Psoas muscle (tissue), 8 donors: Measurements from ENCODE around the gene IGFBPL1. TPM values are rescaled to one million over a fixed set of nuclear protein-coding genes. Genes with fewer than 3 reads are reported as not detected.

Experiments
- ATAC-seq, 4 donors: fragments of 200-7000 bp; cut with Tn5 transposase; one replicate each; pipeline ENCODE4 v1.9.1; 2020; ENCODE audit warnings: moderate library complexity in 3 of 4, mild to moderate bottlenecking in 2 of 4
- DNase-seq, 2 donors: peaks; one replicate each; pipeline ENCODE4 v3.0.0-alpha.2; 2020
- H3K27ac ChIP-seq: fragments of 200-600 bp; one replicate; pipeline ENCODE4 v1.8.0; 2022
- H3K27me3 ChIP-seq, 3 donors: fragments of 200-600 bp in 1 of 3; one replicate each; pipeline versions ENCODE4 v1.6.1 to v1.8.0; 2013 to 2022; ENCODE audit warnings: low read length in 2 of 3, mild to moderate bottlenecking in 2 of 3, moderate library complexity in 1 of 3; ENCODE audit not compliant: insufficient read depth in 3 of 3
- H3K36me3 ChIP-seq, 2 donors: fragments of 200-600 bp in 1 of 2; one replicate each; pipeline versions ENCODE4 v1.6.1 to v1.8.0; 2013 to 2022; ENCODE audit warnings: low read depth in 1 of 2, mild to moderate bottlenecking in 1 of 2, moderate library complexity in 1 of 2; ENCODE audit not compliant: insufficient read depth in 1 of 2
- H3K4me1 ChIP-seq: fragments of 200-600 bp; one replicate; pipeline ENCODE4 v1.8.0; 2022
- H3K4me3 ChIP-seq: fragments of 200-600 bp; one replicate; pipeline ENCODE4 v1.8.0; 2022; ENCODE audit warnings: mild to moderate bottlenecking
- H3K9me3 ChIP-seq: fragments of 200-600 bp; one replicate; pipeline ENCODE4 v1.8.0; 2022
- CTCF ChIP-seq: fragments of 200-600 bp; IDR thresholded peaks from one replicate; pipeline ENCODE4 v1.8.0; 2022; ENCODE audit warnings: antibody characterized with exemption
- WGBS, 3 donors: extraction: QIAGEN DNeasy Blood & Tissue Kit; methylation state at CpG; one replicate each; pipeline versions ENCODE4 v1.1.6 to v1.1.7; 2013; 5-methylcytosine and 5-hydroxymethylcytosine counted together
- intact Hi-C, 2 donors: fragments of 100-400 bp; cut with DNase I; formaldehyde crosslinking; loops; one replicate each; pipeline versions ENCODE4 v1.11.0 to v1.14.2; 2022
- polyA plus RNA-seq, 3 donors: library from polyadenylated mRNA; stranded (reverse); fragments of 200-250 nt; gene quantifications; one replicate each; pipeline ENCODE4 v1.2.3, GENCODE V29; 2013
- total RNA-seq, 4 donors: library from RNA; stranded (reverse); fragmentation: NEBNext Ultra II Directional in 2 of 4; extraction: Animal tissue kit (Norgen Biotek cat#: 25700) in 2 of 4; gene quantifications; one replicate each; pipeline versions ENCODE4 v1.2.1 to v1.2.4, GENCODE V29; 2021 to 2023
- donor health status: healthy with polysubstance abuse.
- donor health status: DM: no; HTN: no; CAD: no; lungs with moderate emphysema.
- donor health status: Bipolar disorder and iron deficiency.
- donor health status: healthy.
- donor health status: DM: yes; HTN: yes; CAD: no.
- donor health status: DM: no; HTN: no; CAD: no.
- donor health status: DM: no; HTN: no; CAD: no.
- donor health status: DM: yes; HTN: yes; CAD: no.

The IGFBPL1 gene
- total and polyA plus RNA-seq, 7 donors: 0.10 to 0.51 (median 0.42) TPM; not detected in 4

GRCh38 chr9:38389313-38389712 lies 34.9 kb downstream of the IGFBPL1 start:
- Histone ChIP-seq H3K4me3 (no peak overlapping the region), H3K9me3 (peaks cover 12% of the 10 kb centered on the region), H3K4me1 (peaks cover 32% of the 10 kb centered on the region), H3K36me3 (no peaks in the 10 kb centered on the region), H3K27me3 (no peaks in the 10 kb centered on the region), H3K27ac (peak overlapping the region; percentile 78)
- ATAC-seq: no peak
- no peak for DNase-seq
- WGBS, 3 donors: 24 to 40% (median 30%) methylated on average over 4 of the region's 4 CpGs
- no peak for TF ChIP-seq CTCF
- intact Hi-C loops: no loop called here

- H3K4me3 ChIP-seq: no peak overlapping the region
- no peaks in the 10 kb centered on the region for H3K27me3 ChIP-seq
- no peak for TF ChIP-seq CTCF
- H3K36me3 ChIP-seq: no peaks in the 10 kb centered on the region
- intact Hi-C loops: no loop called here
- 31 to 43% (median 32%) methylated on average over 7 of the region's 7 CpGs for WGBS, 3 donors
- H3K27ac ChIP-seq: peak overlapping the region; percentile 78
- H3K4me1 ChIP-seq: peaks cover 26% of the 10 kb centered on the region
- DNase-seq: peak in 1 of 2 donors; percentile 27
- peaks cover 16% of the 10 kb centered on the region for H3K9me3 ChIP-seq
- ATAC-seq: peak; percentile 40 to 61 (median 55)
These were observed 35.7 kb downstream of the IGFBPL1 start for GRCh38 chr9:38388283-38389223.

- H3K27me3 ChIP-seq: no peaks in the 10 kb centered on the region
- TF ChIP-seq CTCF: no peak
- peaks cover 16% of the 10 kb centered on the region for H3K9me3 ChIP-seq
- DNase-seq (no peak), ATAC-seq (no peak)
- WGBS, 3 donors: 97 to 99% (median 97%) methylated on average over 4 of the region's 4 CpGs
- H3K4me3 ChIP-seq: no peak overlapping the region
- no peaks in the 10 kb centered on the region for H3K36me3 ChIP-seq
- peak overlapping the region; percentile 78 for H3K27ac ChIP-seq
- peaks cover 29% of the 10 kb centered on the region for H3K4me1 ChIP-seq
- intact Hi-C loops: no loop called here
These were observed 36.5 kb downstream of the IGFBPL1 start for GRCh38 chr9:38387751-38388150.

- Histone ChIP-seq H3K36me3 (no peaks in the 10 kb centered on the region), H3K9me3 (peaks cover 16% of the 10 kb centered on the region), H3K4me1 (peaks cover 36% of the 10 kb centered on the region), H3K27ac (peak overlapping the region; percentile 78), H3K27me3 (no peaks in the 10 kb centered on the region), H3K4me3 (no peak overlapping the region)
- no peak for TF ChIP-seq CTCF
- 28 to 59% (median 47%) methylated on average over 1 of the region's 1 CpG for WGBS, 3 donors
- no peak for DNase-seq
- no peak for ATAC-seq
- intact Hi-C loops: no loop called here
These were observed 37.2 kb downstream of the IGFBPL1 start for GRCh38 chr9:38387066-38387465.
